ENCODE measurements around the gene DDX28.
"Not testable (repeated sequence)": the region's sequence is repeated elsewhere in the genome, so short reads cannot be mapped to it uniquely, and the experiment has no call there.

The DDX28 gene

DNA sequence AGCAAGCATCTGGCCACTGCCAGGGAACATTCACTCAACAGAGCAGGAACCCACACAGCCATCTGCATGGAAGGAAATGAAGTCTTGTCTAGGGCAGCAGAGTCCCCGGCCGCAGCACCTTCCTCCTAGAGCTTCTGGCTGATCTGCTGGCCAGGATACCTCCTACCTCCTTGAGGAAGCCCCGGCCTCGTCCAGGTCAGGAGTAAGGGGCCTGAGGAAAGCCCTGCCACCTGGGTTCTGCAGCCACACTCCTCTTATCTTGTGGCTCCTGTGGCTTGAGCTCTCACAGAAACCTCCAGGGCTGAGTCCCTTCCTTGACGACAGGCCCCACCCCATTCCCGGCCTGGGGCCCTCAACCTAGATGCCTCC lies 29.0 kb downstream of the DDX28 start:
- not testable (repeated sequence) for DNase-seq (ENCODE audit: low read depth)

DNA sequence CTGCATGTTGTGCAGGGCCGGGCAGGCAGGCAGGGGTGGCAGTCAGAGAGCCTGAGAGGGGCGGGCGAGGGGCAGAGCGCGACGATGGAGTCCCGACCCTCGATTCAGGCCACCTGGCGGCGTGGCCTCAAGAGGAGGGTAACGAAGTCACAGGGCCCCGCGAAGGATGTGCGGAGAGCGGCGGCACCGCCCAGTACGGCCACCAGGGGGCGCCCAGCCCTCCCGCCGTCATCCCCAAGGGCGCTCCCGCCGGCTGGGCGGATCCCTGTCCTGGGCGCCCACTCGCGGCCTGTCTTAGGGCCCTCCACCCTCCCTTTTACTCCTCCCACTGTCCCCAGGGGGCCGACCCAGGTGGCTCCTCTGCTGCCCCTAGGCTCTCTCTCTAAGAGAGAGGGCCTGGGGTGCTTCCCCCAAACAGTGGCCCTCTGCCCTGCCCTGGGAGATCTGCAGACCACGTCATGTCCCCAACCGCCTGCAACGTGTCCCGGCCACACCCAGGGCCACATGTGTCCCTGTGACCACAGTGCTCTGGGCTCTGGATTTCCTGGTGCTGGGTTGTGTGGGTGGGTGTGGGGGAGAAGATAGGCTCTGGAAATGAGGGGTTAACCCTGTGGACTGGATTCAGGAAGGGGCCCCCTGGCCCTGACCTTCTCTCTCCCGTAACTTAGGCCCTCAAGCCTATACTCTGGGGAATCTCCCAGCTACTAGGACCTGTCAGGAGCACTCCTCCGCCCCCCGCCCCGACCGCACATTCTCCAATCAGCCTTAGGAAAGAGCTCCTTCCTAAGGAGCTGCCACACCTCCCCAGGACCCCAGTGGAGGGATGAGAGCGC lies 29.6 kb downstream of the DDX28 start:
- DNase-seq (ENCODE audit: low read depth): peak; percentile 82

DNA sequence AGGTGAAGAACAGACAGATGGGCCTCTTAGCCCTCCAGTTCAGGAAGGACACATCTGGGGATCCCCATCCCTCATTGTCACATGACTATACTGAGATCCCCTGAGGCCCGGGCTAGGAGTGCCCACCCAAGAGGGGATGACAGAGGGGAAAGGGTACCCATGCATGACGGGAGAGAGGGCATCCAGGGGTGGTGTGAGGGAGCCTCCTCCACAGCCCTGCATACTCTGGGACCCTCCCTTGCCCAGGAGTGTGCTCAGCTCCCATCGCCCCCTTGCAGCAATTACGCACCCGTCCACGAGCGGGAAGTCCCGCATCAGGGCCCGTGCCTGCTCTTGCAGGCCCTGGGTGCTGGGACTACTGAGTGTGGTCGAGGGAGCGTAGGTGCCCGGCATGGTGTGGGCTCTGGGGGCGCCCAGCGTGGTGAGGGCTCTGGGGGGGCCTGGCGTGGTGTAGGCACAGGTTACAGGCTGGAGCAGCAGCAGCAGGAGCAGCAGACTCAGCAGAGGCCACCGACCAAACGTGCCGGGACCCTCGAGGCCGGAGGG lies 30.3 kb downstream of the DDX28 start:
- DNase-seq (ENCODE audit: low read depth): no peak

DNA sequence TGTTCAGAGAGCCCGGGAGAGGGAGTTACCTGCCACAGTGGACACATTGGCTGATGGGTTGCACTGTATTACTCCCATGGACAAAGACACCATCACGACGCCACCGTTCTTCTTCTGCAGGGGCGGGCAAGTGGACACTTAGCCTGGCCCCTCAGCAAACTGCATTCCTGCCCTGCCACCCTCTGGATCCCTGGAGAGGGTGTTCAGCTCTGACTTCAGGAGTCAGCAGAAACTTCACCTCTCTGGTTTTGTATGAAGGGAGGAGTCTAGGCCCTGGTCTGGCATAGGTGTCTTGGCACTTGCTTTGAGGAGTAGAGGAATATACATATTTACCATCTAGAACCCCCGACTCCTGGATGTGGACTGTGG lies 33.0 kb downstream of the DDX28 start:
- no peak for DNase-seq (ENCODE audit: low read depth)

DNA sequence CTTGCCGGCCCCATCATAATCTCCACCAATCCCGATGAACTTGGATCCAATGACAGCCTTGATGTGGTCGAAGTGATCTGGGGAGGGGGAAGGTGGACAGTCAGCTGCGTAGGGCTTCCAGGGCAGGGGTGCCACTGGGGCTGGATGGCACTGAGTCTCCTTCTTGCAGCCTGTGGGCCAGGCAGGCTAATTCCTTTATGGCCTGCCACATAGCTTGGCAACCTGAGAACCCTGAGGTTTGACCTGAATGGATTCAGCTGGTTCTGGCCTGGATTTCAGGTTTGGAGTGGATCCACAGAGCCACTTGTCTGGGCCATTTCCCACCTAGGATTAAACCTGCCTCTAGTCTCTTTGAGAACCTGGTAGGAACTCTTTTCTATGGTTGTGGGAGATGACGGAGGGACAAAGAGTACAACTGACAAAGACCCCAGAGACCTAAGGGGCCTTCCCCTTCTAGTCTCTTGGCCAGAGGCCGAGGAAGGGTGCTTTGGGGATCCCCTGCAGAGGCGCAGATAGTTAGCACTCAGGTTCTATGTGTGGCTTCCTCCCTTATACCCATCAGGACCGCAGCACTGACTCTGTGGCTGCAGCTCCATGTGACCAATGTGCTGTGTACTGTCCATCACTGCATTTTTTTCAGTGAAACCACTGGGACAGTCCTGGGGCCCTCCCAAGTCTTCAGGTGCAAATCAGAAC lies 33.6 kb downstream of the DDX28 start:
- DNase-seq (ENCODE audit: low read depth): no peak

DNA sequence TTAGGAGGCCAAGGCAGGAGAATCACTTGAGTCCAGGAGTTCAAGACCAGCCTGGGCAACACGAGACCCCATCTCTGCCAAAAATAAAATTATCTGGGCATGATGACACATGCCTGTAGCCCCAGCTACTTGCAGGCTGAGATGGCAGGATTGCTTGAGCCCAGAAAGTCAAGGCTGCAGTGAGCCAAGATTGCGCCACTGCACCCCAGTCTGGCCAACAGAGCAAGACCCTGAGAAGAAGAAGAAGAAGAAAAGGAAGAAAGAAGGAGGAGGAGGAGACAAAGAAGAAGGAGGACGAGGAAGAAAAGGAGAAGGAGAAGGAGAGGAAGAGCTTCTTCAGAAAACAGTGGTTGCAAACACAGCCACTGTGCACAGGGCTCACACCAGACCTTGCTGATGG lies 34.4 kb downstream of the DDX28 start:
- no peak for DNase-seq (ENCODE audit: low read depth)

DNA sequence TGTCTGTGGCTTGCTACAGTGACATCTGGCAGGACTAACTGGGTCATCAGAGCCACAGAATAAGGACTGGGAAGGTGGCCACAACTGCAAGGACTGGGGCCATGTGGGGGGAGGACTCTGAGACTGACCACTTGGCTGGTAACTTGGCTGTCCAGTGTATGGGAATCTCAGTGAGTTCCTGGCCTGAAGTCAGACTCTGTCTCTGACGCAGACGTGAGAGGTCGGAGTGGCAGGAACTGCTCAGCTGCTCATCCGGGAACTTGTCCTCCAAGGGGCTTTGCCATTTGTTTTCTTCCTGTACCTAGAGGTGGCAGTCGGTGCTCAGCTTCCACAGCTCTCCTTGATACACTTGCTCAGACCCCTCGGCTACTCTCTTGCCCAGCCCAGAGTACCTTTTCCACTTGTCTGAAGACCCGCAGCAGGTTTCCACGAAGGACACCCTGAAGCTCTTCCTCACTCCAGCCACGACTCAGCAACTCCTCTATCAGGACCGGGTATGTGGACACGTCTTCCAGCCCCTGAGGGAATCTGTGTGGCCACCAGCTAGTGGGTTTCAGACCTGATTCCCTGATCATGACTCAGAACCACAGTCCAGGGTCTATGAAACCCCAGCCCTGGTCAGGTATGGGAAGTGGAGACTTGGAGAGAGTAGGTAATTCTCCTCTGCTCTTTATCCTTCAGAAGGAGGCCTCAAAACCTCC lies 35.4 kb downstream of the DDX28 start:
- DNase-seq (ENCODE audit: low read depth): peak; percentile 75

DNA sequence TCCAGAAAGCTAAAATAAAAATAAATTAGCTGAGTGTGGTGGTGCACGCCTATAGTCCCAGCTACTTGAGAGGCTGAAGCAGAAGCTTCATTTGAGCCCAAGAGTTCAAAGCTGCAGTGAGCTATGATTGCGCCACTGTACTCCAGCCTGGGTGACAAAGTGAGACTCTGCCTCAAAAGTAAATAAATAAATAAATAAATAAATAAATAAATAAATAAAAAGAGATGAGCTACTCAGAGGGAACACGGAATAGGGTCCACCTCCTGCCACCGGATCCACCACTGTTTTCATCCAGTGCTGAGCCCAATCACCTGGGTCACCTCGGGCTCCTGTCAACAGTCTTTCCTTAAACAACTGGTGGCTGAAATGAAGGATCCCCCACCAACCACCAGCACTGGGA lies 36.1 kb downstream of the DDX28 start:
- DNase-seq (ENCODE audit: low read depth): no peak

DNA sequence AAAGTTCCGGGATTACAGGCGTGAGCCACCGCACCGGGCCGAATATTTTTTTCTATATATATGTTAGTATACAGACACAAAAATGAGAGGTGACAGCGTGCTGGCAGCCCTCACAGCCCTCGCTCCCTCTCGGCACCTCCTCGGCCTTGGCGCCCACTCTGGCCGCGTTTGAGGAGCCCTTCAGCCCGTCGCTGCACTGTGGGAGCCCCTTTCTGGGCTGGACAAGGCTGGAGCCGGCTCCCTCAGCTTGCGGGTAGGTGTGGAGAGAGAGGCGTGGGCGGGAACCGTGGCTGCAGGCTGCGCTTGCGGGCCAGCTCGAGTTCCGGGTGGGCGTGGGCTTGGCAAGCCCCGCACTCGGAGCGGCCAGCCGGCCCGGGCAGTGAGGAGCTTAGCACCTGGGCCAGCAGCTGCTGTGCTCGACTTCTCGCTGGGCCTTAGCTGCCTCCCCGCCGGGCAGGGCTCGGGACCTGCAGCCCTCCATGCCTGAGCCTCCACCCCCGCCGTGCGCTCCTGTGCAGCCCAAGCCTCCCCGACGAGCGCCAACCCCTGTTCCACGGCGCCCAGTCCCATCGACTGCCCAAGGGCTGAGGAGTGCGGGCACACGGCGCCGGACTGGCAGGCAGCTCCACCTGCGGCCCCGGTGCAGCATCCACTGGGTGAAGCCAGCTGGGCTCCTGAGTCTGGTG lies 40.9 kb downstream of the DDX28 start:
- DNase-seq (ENCODE audit: low read depth): no peak

DNA sequence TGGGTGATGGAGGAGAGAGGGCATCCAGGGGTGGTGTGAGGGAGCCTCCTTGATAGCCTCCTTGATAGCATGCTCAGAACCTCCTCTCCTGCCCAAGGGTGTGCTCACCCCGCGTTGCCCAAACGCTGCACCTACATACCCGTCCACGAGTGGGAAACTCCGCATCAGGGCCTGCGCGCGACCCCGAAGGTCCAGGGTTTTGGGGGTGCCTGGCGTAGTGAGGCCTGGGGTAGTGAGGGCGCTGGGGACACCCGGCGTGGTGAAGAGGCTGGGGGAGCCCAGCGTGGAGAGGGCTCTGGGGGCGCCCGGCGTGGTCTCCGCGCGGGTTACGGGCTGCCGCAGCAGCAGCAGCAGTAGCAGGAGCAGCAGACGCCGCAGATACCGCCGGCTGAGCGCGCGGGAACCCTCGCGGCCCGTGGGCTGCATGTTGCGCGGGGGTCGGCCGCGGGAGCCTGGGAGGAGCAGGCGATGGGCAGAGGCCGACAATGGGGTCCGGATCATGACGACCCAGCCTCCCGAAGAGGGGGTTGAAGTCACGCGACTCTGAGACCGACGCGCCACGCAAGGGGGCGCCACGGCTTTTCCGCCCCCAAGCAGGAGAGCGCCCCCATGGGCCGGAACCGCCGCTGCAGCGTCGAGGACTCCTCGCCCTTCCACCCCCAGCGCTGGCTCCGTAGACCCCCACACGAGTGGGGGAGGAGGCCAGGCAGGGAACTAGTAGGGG lies 42.9 kb downstream of the DDX28 start, which contains the start of gene DPEP3:
TSS of gene DPEP3 (minus strand) at position 545 of the 724 bp plus-strand sequence. CDS start at position 426, 119 bp downstream.
- DNase-seq (ENCODE audit: low read depth): no peak

DNA sequence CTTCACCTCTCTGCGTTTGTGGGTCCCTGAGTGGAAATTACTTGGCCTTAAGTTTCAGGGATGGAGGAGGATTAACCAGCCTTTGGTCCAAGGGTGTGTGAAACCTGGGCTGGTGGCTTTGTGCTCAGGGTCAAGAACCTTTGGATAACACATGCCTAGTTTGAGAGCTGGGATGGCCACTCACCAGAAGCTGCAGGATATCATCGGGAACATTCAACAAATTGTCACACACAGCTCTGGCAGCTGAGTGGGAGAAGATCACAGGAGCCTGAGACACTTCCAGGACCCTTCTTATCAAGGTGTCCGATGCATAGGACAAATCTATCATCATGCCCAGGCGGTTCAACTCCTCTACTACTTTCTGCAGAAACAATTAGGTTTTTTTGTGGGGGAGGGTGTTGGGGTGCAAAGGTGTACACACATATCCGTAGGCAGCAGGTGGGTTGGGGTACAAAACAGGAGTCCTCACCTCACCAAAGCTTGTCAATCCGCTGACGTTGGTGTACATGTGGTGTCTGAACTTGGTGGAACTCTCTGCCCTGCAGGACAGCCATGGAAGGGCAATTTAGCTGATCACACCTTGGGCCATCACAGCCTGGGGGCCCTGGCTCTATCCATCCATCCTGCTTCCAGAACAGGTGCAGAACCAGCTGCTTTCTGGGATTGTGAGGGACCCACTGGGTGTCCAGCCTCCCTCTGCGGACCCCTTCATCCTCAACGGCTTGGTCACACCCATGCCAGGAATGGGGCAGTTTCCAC lies 45.4 kb downstream of the DDX28 start:
- DNase-seq (ENCODE audit: low read depth): no peak

DNA sequence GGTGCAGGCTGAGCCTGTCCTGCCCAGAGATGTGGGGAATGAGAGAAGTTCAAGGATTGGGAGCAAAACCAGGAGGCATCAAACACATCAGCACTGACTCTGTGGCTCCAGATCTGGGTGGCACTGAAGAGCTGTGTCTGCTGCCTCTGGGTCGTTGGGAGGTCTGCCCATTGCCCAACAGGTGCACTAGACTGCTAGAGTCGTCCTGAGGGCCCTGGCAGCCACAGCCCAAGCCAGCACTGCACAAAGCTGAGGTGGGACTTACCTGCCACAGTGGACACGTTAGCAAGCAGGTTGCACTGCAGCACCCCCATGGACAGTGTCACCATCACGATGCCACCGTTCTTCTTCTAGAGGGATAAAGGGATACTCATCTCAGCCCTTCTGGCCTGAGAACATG lies 46.0 kb downstream of the DDX28 start:
- DNase-seq (ENCODE audit: low read depth): no peak

DNA sequence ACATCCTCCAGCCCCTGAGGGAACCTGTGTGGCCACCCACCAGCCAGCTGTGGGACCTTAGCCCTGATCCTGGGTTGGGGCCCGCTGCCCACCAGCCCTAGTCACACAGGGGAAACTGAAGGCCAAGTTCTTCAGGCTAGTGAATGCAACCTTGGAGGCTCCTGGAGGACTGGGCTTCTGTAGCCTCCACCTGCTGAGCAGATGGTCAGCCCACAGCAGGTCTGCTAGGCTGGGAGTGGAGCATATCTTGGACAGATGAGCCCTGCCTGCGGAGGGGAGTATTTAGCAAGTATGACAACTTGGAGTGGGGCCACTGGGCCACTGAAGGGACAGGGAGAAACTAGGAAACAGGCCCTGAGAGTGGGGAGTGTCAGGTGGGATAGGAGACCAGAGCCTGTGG lies 46.8 kb downstream of the DDX28 start:
- no peak for DNase-seq (ENCODE audit: low read depth)

DNA sequence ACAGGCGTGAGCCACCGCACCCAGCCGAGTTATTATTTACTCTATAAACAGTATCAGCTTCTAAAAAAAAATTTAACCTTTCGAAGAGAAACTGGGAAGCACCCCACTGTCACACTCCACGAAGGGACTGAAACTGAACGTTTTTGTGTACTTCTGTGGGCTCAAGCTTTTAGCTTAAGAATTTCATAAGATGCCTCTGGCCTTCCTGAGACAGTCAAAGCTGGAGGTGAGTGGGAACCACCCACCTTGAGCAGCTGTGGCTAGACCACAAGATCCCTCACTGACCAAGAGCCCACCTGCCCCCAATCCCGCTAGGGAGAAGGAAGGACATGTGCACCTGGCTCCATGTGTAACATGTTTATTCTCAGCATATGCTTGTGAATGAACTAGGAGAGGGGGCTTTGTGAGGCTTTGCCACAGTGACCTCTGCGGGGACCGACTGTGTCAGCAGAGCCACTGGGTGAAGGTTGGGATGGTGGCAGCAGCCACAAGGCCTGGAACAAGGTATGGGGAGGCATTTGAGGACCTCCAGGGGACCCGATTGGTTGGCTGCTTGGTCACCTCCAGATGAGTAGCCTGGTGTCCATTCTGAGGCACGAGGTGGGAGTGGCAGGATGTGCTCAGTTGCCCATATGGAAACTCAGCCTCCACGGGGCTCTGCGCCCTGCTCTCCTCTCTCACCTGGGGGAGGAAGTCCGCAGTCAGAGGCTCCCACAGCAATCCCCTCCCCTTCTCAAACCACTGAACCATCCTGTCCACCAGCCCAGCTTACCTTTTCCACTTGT lies 47.5 kb downstream of the DDX28 start:
- no peak for DNase-seq (ENCODE audit: low read depth)

DNA sequence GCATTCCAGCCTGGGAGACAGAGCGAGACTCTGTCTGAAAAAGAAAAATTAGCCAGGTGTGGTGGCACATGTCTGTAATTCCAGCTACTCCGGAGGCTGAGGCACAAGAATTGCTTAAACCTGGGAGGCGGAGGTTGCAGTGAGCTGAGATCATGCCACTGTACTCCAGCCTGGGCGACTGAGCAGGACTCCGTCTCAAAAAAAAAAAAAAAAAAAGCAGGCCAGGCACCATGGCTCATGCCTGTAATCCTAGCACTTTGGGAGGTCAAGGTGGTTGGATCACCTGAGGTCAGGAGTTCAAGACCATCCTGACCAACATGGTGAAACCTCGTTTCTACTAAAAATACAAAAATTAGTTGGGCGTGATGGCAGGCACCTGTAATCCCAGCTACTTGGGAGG lies 50.7 kb downstream of the DDX28 start:
- DNase-seq (ENCODE audit: low read depth): not testable (repeated sequence)

DNA sequence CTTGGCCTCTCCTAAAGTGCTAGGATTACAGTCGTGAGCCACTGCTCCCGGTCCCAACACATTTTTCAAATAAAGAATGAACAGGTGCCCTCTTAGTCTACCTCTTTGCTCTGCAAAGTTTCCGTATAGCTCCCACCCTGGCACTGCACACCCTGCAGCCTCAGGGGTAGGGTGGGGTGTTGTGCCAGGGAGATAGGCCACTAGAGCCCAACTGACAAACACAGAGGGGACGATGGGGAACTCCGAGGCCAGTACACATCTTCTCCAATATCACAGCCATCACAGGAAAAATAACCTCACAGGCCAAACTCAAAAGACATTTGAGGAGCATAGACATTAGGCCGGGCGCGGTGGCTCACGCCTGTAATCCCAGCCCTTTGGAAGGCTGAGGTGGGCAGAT lies 51.9 kb downstream of the DDX28 start:
- DNase-seq (ENCODE audit: low read depth): no peak

Data from ELR (cell line).